Measurements from ENCODE around the gene ZDHHC24.
A peak's percentile ranks its signal among the peaks of the same experiment; 100 is the strongest.

Gene ZDHHC24

DNA sequence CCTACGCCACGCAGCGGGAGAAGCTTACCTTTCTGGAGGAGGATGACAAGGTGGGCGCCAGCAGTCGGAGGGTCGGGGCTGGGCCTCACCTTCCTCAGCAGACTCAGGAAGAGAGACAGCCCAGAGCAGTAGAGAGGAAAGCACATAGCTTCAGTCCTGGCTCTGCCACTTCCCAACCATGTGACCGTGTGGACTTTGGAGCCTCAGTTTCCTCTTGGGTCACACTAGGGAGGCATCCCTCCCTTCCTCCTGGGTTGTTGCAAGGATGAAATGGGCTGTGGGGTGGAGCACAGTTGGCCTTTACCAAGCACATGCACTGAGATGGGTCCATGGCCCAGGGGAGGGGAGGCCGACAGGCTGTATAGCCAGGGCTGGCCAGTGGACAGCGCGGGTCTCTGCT, 52.7 kb downstream of the ZDHHC24 start:
- DNase-seq, result no peak

DNA sequence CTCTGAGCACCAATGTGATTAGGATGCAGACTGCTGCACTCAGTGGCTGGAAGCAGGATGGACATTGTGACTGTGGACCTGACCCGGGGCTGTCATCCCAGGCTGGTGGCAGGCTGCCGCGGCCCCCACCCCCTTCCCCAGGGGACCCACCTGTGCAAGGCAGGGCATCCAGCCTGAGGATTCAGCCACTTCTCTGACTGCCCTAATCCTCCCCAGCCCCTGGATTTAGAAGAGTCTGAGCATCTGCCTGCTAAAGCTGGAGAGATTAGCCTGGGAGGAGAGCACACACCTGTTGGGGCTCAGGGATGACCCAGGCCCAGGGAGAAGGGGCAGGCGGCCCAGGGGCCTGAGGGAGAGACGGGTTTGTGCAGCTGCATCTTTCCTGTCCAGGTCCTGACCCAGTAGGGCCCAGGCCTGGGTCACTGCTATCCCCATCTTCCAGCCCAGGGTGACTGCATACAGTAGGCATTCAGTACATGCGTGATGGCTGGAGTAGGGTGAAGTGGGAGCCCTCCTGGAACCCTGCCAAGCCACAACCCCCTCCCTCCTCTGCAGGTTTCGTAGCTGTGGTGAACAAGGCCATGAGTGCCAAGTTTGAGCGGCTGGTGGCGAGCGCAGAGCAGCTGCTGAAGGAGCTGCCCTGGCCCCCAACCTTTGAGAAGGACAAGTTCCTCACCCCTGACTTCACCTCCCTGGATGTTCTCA, 53.5 kb downstream of the ZDHHC24 start:
- no peak for DNase-seq

DNA sequence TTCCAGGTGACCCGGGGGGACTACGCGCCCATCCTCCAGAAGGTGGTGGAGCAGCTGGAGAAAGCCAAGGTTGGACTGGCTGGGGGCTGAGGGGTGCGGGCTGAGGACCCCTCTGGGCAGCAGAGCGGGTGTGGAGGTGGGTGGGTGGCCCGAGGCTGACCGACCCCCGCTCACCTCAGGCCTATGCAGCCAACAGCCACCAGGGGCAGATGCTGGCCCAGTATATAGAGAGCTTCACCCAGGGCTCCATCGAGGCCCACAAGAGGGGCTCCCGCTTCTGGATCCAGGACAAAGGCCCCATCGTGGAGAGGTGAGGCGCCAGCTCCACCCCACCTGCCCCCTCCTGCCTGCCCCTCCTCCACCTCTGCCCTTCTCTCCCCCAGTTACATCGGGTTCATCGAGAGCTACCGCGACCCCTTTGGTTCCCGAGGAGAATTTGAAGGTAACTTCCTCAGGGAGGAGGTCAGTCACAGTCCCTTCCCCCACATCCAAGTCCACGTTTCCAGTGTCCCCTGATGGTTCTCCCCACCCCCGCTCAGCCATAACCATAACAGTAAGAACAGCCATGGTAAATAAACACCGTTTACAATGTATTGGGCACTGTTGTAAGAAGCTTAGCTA, 54.4 kb downstream of the ZDHHC24 start:
- no peak for DNase-seq

DNA sequence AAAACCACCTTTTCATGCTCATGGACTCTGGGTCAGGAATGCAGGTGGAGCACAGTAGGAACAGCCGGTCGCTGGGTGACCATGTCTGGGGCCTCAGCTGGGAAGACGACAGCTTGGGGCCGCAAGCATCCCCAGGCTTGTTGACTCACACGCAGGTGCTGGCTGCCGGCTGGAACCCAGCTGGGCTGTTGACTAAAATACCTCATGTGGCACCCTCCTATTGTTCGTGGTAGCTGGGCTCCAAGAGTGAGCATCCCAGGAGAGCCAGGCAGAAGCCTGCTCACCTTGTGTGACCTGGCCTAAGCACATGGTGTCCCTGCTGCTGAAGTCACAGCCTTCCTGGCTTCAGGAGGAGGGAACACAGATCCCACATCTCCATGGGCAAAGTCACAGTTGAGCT, 56.2 kb downstream of the ZDHHC24 start:
- no peak for DNase-seq

DNA sequence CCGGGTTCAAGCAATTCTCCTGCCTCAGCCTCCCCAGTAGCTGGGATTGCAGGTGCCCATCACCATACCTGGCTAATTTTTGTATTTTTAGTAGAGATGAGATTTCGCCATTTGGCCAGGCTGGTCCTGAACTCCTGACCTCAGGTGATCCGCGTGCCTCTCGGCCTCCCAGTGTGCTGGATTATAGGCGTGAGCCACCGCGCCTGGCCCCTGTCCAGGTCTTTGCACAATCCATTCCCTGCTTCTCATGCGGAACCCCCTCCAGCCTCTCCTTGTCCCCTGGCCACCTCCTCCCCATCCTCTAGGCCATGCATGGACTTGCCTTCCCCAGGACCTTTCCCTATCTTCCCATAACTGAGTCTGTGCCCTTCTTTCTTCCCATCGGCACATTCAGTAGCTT, 56.9 kb downstream of the ZDHHC24 start:
- DNase-seq, result no peak

DNA sequence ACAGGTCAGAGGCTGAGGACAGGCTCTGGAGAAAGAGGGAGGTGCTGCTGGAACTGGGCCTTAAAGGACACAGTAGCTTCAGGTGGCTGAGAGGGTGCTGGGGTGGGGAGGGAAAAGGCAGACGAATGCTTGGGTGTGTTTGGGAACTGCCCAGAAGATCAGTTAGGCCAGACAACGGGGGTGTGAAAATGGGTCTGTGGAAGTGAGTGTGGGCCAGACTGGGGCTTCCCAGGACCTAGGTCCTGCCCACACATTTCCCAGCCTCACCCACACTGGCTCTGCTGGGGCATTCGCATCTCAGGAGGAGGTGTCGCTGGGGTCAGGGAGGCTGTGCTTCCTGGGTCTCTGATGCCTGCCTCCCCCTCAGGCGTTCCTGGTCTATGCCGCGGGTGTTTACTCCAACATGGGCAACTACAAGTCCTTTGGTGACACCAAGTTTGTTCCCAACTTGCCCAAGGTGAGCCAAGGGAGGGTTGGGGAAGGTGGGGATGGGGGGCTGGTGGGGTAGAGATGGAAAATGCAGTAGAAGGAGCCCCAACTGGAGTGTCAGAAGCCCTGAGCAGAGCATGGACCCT, 61.0 kb downstream of the ZDHHC24 start:
- no peak for DNase-seq

DNA sequence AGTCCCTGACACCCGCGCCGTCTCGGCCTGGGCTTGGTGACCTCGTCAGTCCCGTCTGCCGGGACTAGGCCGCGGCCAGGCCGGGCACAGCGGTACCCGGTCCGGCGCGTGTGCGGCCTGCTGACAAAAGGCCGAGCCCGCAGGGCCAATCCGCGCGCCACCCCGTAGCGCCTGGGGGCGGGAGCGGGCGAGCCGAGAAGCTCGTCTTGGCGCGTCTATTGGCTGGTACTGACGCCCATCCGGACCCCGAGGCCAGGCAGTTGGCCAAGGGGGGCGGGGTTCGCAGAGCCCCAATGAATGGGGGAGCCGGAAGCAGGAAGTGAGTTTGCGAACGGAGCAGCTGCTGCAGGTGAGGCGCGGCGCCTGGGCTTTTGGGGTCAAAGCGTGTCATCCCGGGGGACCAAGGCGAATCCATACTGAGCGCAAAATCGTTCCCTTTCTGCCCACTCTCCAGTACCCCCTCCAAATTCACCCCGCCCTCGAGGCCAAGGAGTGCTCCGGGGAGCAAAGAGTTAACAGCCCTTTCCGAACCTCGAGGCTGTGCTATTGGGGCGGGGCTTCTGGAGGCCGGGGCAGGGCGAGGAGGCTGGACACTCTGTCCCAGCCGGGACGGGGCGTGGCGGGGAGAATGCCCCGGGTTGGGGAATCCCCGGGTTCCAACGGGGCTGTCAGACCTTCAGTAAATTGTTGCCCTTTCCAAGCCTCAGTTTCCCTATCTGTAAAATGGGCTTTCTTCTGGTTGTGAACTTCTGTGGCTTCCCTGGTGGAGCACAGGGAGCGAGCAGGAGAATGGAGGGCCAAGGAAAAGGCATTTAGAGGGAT, 65.5 kb downstream of the ZDHHC24 start, which contains the start of gene DPP3:
TSS of gene DPP3 (plus strand) at position 318 of the 822 bp plus-strand sequence. CDS start 1,767 bp downstream, outside the sequence.
- DNase-seq, result peak; percentile 98

DNA sequence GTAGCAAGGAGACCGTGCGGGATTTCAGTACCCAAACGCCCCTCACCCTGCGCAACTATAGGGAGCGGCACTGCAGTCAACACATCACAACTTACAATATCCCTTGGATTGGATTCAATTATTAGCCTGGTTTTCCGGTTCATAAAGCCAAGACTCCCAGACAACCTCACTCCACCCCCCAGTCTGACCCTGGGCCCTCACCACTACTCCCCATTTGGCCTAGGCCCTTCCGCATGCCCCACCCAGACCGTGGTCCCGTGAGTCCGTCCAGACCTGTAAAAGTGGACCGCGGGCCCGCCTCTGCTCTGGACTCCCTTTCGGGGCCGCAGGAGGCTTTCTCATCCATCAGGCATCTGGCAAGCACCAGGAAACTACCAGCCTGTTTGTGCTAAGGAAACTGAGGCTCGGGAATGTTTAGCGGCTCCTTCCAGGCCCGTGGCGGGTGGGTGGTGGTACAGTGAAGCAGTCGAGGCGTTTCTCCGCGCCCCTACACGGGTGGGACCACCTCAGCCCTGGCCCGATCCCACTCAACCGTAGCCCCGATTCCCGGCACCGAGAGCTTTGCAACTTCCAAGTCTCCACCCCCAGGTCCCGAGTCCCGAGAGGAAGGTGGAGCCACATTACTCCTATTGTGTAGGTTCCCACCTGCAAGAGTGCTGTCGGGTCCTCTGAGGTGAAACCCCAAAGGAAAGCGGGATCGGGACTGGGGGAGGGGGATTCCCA, 66.3 kb downstream of the ZDHHC24 start:
- peak; percentile 69 for DNase-seq

DNA sequence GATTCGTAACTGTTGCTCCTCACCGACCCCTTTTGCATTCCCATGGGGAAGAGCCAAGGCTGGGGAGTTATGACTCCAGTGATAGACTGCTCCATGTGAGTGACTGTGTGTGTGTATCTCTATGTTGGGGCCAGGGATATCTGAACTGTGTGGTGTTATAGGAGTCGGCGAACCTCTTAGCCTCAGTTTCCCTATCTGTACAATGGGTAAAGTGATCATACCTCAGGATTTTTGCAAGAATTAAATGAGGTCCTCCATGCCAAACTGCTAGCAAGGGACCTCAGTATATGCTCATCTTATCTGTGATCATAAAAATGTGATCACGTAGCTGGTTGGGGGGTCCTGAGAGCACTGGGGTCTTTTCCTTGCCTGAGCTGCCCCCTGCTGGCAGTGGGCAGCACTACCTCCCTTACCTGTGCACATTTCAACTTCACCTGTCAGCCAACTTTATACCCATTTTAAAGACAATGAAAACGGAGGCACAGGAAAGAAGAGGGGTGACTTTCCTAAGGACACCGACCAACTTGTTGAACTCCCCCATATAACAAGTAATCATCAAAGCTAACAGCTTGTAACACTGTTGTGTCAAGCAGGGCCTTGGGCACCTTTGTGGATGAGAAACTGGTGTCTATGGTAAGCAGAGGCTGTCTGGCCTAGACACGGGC, 67.0 kb downstream of the ZDHHC24 start:
- DNase-seq, result no peak

DNA sequence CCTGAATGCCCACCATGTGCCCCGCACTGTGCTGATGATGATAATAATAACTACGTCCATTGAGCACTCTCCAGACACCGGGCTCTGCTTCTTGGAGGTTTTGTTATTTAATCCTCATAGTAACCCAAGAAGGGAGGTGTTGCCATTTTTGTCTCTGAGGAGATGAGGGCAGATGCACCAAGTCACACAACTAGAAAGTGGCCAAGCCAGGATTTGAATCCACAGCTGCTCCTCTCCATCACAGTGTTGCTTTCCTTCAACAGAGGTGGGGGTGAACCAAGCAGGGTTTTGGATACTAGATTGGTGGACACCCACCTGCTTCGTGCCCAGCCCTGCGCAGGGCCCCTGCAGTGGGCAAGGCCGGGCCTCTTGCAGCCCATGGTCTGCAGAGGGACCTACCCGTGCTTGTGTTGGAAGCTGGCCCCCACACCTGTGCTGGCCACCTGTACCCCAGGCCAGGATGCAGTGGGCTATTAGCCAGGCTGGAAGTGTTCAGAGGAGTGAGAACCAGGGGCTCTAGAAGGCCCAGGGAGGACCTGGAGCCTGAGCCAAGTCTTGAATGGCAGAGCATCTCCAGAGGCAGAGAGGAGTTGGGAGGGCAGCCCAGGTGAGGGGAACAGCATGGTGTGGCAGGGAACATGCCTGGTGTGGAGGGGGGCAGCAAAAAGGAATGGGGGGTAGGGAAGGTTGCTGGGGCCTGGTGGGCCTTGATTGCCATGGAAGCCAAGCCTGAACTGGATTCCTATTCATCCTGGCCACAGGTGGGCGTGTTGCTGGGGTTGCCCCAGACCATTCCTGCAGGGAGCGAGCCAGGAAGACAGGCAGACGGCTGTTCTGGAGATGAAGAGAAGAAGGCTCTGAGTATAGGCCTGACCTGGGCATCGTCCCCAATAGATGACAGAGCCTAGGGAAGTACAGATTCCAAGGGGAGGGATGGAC, 68.3 kb downstream of the ZDHHC24 start:
- DNase-seq, result no peak

DNA sequence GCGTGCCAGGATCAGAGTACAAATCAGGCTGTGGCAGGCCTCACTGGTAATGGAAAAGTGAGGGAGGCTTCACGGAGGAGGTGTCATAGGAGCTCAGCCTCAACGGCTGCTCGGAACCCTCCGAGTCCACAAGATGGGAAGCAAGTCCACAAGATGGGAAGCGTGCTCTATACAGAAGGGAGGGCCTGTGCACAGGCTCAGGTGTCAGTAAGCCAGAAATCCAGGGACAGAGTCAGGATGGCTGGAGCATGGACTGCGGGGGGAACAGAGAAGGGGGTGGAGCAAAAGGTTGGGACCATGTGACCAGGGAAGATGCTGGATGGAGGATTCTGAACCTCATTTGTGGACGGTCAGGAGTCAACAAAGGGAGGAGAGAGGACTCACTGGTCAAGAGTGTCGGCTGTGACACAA, 69.0 kb downstream of the ZDHHC24 start:
- DNase-seq, result no peak

DNA sequence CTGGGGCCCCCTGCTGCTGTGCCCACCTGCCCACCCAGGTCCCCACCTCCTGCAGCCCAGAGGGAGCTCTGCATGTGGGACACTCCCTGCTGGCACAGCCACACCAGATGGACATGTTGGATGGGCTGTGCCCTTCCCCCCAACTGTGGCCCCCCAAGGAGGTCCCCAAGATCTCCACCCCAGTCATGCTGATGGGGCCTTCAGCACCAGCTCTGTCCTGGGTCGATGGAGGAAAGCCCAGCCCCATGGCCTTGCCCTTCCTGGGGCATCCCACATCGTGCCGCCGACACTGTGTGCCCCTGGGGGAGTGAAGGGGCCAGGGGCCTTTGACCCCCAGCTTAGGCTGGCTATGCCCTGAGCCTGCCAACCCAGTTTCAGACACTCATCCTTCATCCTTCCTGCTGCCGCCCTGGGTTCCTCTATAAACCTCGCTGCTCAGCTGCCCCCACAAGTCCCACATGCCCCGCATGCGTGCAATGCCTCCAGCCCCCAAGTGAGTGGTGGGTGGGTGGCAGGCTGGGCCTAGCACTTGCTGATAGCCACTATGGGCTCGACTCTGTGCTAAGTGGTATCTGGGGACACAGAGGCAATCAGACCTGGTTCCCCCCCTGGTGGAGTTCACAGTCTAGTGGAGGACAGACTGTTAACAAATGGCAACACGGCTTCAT, 69.5 kb downstream of the ZDHHC24 start:
- no peak for DNase-seq

DNA sequence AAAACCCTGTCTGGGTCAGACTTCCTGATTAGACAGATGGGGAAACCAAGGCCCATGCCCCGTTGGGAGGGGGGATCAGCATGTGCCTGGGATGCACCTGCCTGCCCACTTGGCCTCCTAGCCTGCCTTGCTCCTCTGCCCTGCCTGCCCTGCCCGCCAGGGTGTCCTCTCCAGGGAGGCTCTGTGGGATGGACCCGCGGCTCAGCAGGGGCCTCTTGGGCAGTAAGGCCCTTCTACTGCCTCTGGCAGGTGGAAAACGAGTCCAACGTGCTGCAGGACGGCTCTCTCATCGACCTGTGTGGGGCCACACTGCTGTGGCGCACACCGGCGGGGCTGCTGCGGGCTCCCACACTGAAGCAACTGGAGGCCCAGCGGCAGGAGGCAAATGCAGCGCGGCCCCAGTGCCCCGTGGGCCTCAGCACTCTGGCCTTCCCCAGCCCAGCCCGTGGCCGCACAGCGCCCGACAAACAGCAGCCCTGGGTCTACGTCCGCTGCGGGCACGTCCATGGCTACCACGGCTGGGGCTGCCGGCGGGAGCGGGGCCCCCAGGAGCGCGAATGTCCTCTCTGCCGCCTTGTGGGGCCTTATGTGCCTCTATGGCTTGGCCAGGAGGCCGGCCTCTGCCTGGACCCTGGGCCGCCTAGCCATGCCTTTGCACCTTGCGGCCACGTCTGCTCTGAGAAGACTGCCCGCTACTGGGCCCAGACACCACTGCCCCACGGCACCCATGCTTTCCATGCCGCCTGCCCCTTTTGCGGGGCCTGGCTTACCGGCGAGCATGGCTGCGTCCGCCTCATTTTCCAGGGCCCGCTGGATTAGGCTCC, 70.3 kb downstream of the ZDHHC24 start:
- no peak for DNase-seq

DNA sequence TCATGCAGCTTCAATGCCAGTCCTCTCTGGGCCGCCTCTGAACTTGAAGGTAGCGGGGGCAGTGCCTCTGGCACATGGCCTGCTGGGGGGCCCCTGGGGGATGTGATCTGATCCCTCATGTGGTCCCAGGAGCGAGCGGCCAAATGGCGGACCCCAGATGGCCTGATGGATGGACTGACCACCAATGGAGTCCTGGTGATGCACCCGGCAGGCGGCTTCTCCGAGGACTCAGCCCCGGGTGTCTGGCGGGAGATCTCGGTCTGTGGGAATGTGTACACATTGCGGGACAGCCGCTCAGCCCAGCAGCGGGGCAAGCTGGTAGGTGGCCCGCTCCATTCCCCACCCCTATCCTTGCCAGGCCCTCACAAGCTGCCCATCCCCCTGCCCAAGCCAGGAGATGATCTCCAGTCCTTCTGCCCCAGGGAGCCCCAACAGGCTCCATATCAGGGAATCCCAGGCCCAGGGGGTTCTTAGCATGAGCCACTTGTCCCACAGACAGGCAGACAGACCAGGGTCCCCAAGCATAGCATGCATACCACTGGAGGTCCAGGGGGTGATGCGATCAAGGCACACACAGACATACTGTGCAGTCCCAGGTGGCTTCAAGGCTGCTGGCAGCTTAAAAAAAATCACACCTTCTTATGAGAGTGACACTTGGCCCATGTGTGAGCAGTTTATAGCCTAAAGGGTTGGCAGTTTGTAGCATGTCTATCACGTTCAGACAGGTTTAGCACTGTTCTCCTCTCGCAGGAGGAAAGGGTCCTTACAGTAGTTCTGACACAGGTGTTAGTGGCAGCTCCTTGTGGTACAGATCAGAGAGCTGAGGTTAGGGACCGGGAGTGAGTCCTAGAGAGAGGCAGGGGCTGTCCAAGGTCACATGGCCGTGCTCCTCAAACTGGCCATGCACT, 72.0 kb downstream of the ZDHHC24 start:
- no peak for DNase-seq

DNA sequence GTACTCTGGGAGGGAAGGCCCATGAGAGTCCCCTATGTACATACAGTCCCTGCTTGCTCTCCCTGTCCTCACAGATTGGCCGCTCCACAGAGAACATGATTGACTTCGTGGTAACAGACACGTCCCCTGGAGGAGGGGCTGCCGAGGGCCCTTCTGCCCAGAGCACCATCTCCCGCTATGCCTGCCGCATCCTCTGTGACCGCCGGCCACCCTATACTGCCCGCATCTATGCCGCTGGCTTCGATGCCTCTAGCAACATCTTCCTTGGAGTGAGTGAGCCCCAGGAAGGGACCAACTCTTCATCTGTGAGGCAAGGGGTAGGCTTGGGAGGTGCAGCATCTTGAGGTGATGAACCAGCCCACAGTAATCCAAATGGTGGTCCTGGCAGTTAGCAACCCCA, 72.7 kb downstream of the ZDHHC24 start:
- DNase-seq, result no peak

DNA sequence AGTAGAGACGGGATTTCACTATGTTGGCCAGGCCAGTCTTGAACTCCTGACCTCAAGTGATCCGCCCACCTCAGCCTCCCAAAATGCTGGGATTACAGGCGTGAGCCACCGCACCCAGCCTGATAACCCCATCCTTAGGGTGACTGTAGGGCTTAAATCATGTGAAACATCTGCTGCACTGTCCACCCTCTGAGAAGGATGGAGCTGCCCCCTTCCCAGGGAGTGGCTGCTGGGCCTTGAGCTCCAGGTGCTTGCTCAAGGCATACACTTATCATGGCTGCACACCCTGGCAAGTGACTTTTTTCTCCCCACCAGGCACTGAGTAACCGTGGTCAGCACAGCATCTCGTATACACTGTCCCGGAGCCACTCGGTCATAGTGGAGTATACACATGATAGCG, 73.8 kb downstream of the ZDHHC24 start:
- no peak for DNase-seq

DNA sequence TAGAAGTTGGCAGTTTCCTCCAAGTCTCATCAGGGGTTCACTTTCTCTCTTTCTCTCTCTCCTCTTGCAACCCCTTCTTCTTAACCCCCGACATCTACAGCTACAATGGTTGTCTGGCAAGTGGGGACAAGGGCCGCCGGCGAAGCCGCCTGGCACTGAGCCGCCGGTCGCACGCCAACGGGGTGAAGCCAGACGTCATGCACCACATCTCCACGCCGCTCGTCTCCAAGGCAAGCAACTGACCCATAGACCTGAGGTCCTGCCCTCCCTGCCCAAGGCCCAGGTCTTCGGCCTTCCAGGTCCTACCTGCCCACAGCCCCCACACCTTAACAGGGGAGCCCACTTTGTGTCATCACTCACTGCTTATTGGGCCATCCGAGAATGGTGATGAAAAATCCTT, 74.7 kb downstream of the ZDHHC24 start:
- no peak for DNase-seq

Measured in islet precursor cell (in vitro differentiated cells).